Measurements from ENCODE around the gene SRGAP1. TPM values are rescaled to one million over a fixed set of nuclear protein-coding genes. Genes with fewer than 3 reads are reported as not detected.

Gene SRGAP1
- total and polyA plus RNA-seq, 9 of the 15 experiments (the other 6 are each of a cell fraction or from before 2014, with no cell fraction given): 0.01 to 0.13 (median 0.04) TPM; not detected in 3

DNA sequence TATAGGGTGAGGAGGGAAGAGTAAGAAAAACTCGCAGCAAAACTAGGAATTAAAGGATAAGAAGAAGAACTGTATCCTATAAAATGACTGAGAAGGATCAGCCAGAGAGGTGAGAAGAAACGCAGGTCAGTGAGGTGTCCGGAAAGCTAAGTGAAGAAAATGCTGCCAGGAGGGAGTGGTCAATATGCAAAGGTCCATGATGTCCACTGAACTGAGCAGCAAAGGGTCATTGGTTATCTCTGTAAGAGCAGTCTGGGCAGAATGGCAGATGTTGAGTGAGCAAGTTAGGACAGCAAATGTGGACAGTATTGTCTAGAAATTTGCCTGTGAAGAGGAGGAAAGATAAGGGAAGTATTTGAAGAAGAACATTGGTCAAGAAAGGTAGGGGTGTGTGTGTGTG is 155.4 kb downstream of the SRGAP1 start (continued):
- TF ChIP-seq RERE (CRISPR knock-in tag; IDR thresholded peaks at IDR 0.05; ENCODE audit: borderline replicate concordance): no peak
- TF ChIP-seq MYC (IDR thresholded peaks at IDR 0.05; ENCODE audit: low read depth, low read length): no peak
- no peak for TF ChIP-seq MYC (CRISPR knock-in tag; IDR thresholded peaks at IDR 0.05; ENCODE audit: borderline replicate concordance, low read depth)

- Histone ChIP-seq H2AFZ (ENCODE audit: low read depth, low read length) (no peak overlapping the region), H3K27ac (ENCODE audit: extremely low read depth, low read depth, low read length) (no peak overlapping the region), H3K9ac (ENCODE audit: insufficient read depth in 1 of 2, low read depth in 2 of 2, low read length in 2 of 2) (no peak overlapping the region), H3K4me2 (ENCODE audit: insufficient read depth, low read length) (no peak overlapping the region), H3K9me1 (ENCODE audit: control insufficient read depth, insufficient read depth, low read length) (no peaks in the 10 kb centered on the region), H3K9me3 (replicated peaks; ENCODE audit: control insufficient read depth, insufficient read depth, low read depth, low read length) (no peaks in the 10 kb centered on the region), H3K4me1 (replicated peaks in 1 of 2; ENCODE audit: control insufficient read depth in 2 of 2, insufficient read depth in 2 of 2, low read length in 2 of 2) (no peaks in the 10 kb centered on the region), H4K20me1 (replicated peaks; ENCODE audit: control insufficient read depth, insufficient read depth, low read length) (no peaks in the 10 kb centered on the region), H3K79me2 (ENCODE audit: control insufficient read depth, insufficient read depth, low read length) (no peaks in the 10 kb centered on the region), H3K36me3 (ENCODE audit: control insufficient read depth, insufficient read depth, low read length) (no peaks in the 10 kb centered on the region), H3K27me3 (ENCODE audit: control insufficient read depth in 2 of 2, insufficient read depth in 2 of 2, low read length in 2 of 2) (no peaks in the 10 kb centered on the region), H3K4me3 (no peak overlapping the region)
- POLR2A ChIA-PET: no interaction called here
- no peak for ATAC-seq
- no peak for FAIRE-seq
- intact Hi-C loops (cut with micrococcal nuclease) (no loop called here), in situ Hi-C loops (cut with MboI) (no loop called here)
- DNase-seq (ENCODE audit: extremely low read depth in 1 of 4, low spot score in 3 of 4): no peak
- CTCF ChIA-PET (ENCODE audit: low intra/inter-chr PET ratio): interaction anchor here (0.6 kb wide), 1 partner anchor 160 kb away, joined by 3 read pairs; no protein-coding TSS in a partner anchor
- BruUV-seq (replicated peaks): no TSS peak
- TF ChIP-seq ZNF79 (CRISPR knock-in tag; IDR thresholded peaks at IDR 0.05; ENCODE audit: low read depth) (no peak), MED1 (CRISPR knock-in tag; IDR thresholded peaks at IDR 0.05; ENCODE audit: borderline replicate concordance) (no peak), JUNB (CRISPR knock-in tag; conservative IDR thresholded peaks at IDR 0.05) (no peak), ZNF12 (CRISPR knock-in tag; IDR thresholded peaks at IDR 0.05) (no peak), FIP1L1 (IDR thresholded peaks at IDR 0.05; ENCODE audit: low read depth, low read length, poor library complexity, severe bottlenecking) (no peak), POLR2G (IDR thresholded peaks at IDR 0.05; ENCODE audit: low read depth, low read length) (no peak), ZNF143 (CRISPR knock-in tag; IDR thresholded peaks at IDR 0.05) (no peak), SPI1 (IDR thresholded peaks at IDR 0.05; ENCODE audit: borderline replicate concordance, low read depth, low read length) (no peak), HDAC1 (IDR thresholded peaks at IDR 0.05) (no peak), ZNF408 (CRISPR knock-in tag; IDR thresholded peaks at IDR 0.05; ENCODE audit: low read depth) (no peak), DDX20 (tag; IDR thresholded peaks at IDR 0.05; ENCODE audit: low read depth) (no peak), ZNF780A (CRISPR knock-in tag; IDR thresholded peaks at IDR 0.05) (no peak), SLC30A9 (CRISPR knock-in tag; IDR thresholded peaks at IDR 0.05) (no peak), TOE1 (IDR thresholded peaks at IDR 0.05; ENCODE audit: borderline replicate concordance) (no peak), TOE1 (CRISPR knock-in tag; IDR thresholded peaks at IDR 0.05; ENCODE audit: borderline replicate concordance, low read depth) (no peak), MTA1 (IDR thresholded peaks at IDR 0.05; ENCODE audit: borderline replicate concordance) (no peak)
These were observed 156.9 kb downstream of the SRGAP1 start for GRCh38 chr12:64001439-64001838.

Data from K562 (cell line).